Astrocyte (in vitro differentiated cells and primary cell): ENCODE data around the gene PTPRM. TPM values are rescaled to one million over a fixed set of nuclear protein-coding genes. Genes with fewer than 3 reads are reported as not detected.

Experiments used
- DNase-seq: peaks from one replicate; pipeline ENCODE4 v3.0.0-alpha.2; 2010; ENCODE audit warnings: low read depth
- FAIRE-seq: peaks from 2 replicates; lab custom pipeline; 2011; peaks lifted over from hg19 to GRCh38; lab: Jason Lieb, UNC
- H2AFZ ChIP-seq: 2 replicates; pipeline ENCODE4 v1.6.0; 2012; ENCODE audit warnings: low read depth, low read length, inconsistent platforms
- H3K27ac ChIP-seq: 2 replicates; pipeline ENCODE4 v1.5.1; 2011; ENCODE audit warnings: low read depth, low read length, inconsistent platforms
- H3K27me3 ChIP-seq: 2 replicates; pipeline ENCODE4 v1.6.0; 2011; ENCODE audit warnings: low read length, inconsistent platforms; ENCODE audit not compliant: insufficient read depth
- H3K36me3 ChIP-seq: 2 replicates; pipeline ENCODE4 v1.5.1; 2011; ENCODE audit warnings: low read length, inconsistent platforms; ENCODE audit not compliant: insufficient read depth
- H3K4me1 ChIP-seq: 2 replicates; pipeline ENCODE4 v1.5.1; 2011; ENCODE audit warnings: low read length, inconsistent platforms; ENCODE audit not compliant: insufficient read depth
- H3K4me2 ChIP-seq: 2 replicates; pipeline ENCODE4 v1.6.0; 2012; ENCODE audit warnings: low read length, inconsistent platforms
- H3K4me3 ChIP-seq: 2 replicates; pipeline ENCODE4 v1.5.1; 2011; ENCODE audit warnings: low read depth, mild to moderate bottlenecking, low read length, inconsistent platforms; ENCODE audit not compliant: insufficient read depth
- H3K79me2 ChIP-seq: 2 replicates; pipeline ENCODE4 v1.6.0; 2012; ENCODE audit warnings: mild to moderate bottlenecking, low read length, inconsistent platforms; ENCODE audit not compliant: insufficient read depth
- H3K9ac ChIP-seq: 2 replicates; pipeline ENCODE4 v1.6.0; 2012; ENCODE audit warnings: mild to moderate bottlenecking, low read length, inconsistent platforms
- H3K9me3 ChIP-seq: 2 replicates; pipeline ENCODE4 v1.5.1; 2012; ENCODE audit warnings: low read depth, mild to moderate bottlenecking, low read length, inconsistent platforms; ENCODE audit not compliant: insufficient read depth
- H4K20me1 ChIP-seq: 2 replicates; pipeline ENCODE4 v1.6.0; 2012; ENCODE audit warnings: low read length, inconsistent platforms; ENCODE audit not compliant: insufficient read depth
- H3K27ac Mint-ChIP-seq: one replicate; pipeline ENCODE4 v1.8.0; 2021; ENCODE audit warnings: mild to moderate bottlenecking, mixed read lengths; ENCODE audit not compliant: unreplicated experiment
- H3K27me3 Mint-ChIP-seq: one replicate; pipeline ENCODE4 v1.8.0; 2021; ENCODE audit warnings: low read depth, mixed read lengths; ENCODE audit not compliant: unreplicated experiment
- H3K36me3 Mint-ChIP-seq: one replicate; pipeline ENCODE4 v1.8.0; 2021; ENCODE audit warnings: low read depth, mixed read lengths; ENCODE audit not compliant: unreplicated experiment
- H3K4me1 Mint-ChIP-seq: one replicate; pipeline ENCODE4 v1.8.0; 2021; ENCODE audit warnings: low read depth, mixed read lengths; ENCODE audit not compliant: unreplicated experiment
- H3K4me3 Mint-ChIP-seq: one replicate; pipeline ENCODE4 v1.8.0; 2021; ENCODE audit warnings: mild to moderate bottlenecking, moderate library complexity, mixed read lengths; ENCODE audit not compliant: unreplicated experiment
- H3K9me3 Mint-ChIP-seq: one replicate; pipeline ENCODE4 v1.8.0; 2021; ENCODE audit warnings: mild to moderate bottlenecking, mixed read lengths; ENCODE audit not compliant: unreplicated experiment
- CTCF ChIP-seq: IDR thresholded peaks from 2 replicates; pipeline ENCODE4 v1.5.1; 2011; ENCODE audit warnings: low read depth, mild to moderate bottlenecking, inconsistent platforms, low read length, moderate library complexity; ENCODE audit not compliant: insufficient read depth
- EZH2 ChIP-seq: IDR thresholded peaks from 2 replicates; pipeline ENCODE4 v1.6.1; 2012; ENCODE audit warnings: mild to moderate bottlenecking, low read length, inconsistent platforms; ENCODE audit not compliant: insufficient read depth
- total RNA-seq: library from RNA; stranded (reverse); gene quantifications from 2 replicates; pipeline ENCODE4 v1.2.1, GENCODE V29; 2021

Gene PTPRM
- total RNA-seq, 1 donor from 2014 or later: 59.6 TPM

DNA sequence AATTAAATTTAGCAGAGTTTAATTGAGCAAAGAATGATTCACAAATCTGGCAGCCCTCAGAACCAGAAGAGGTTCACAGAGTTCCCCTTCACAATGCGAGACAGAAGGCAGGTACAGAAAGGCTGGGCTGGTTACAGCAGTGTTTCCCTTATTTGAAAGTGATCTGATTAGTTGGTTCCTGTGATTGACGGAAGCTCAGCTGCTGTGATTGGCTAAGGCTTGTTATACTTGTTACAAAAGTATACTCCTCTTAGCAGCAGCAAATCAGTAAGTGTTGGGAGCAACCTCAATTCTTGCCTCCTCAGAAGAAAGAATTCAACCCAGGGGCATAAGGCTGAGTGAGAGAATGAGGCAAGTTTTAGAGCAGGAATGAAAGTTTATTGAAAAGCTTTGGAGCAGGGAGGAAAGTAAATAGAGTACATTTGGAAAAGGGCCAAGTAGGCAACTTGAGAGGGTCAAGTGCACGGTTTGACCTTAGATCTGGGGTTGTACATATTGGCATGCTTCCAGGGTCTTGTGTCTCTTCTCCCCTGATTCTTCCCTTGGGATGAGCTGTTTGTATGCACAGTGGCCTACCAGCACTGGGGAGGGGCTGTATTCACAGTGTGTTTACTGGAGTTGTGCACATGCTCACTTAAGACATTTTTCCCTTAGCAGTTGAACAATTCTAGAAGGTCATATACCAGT, 610.4 kb downstream of the PTPRM start:
- H4K20me1 ChIP-seq: no peaks in the 10 kb centered on the region
- no peak overlapping the region for H3K9ac ChIP-seq
- no peak overlapping the region for H2AFZ ChIP-seq
- H3K36me3 ChIP-seq: no peaks in the 10 kb centered on the region
- H3K4me2 ChIP-seq: no peak overlapping the region
- H3K4me1 Mint-ChIP-seq: peaks cover 14% of the 10 kb centered on the region
- H3K4me1 ChIP-seq: no peaks in the 10 kb centered on the region
- no peak overlapping the region for H3K4me3 ChIP-seq
- H3K79me2 ChIP-seq: no peaks in the 10 kb centered on the region
- H3K27ac ChIP-seq: no peak overlapping the region
- no peak overlapping the region for H3K4me3 Mint-ChIP-seq
- H3K9me3 Mint-ChIP-seq: no peaks in the 10 kb centered on the region
- TF ChIP-seq EZH2 (no peak), CTCF (no peak)
- H3K27me3 Mint-ChIP-seq: no peaks in the 10 kb centered on the region
- no peaks in the 10 kb centered on the region for H3K27me3 ChIP-seq
- FAIRE-seq: no peak
- no peak overlapping the region for H3K27ac Mint-ChIP-seq
- peaks cover 6% of the 10 kb centered on the region for H3K36me3 Mint-ChIP-seq
- no peaks in the 10 kb centered on the region for H3K9me3 ChIP-seq
- DNase-seq: peak; percentile 74

- Mint-ChIP-seq H3K36me3 (no peaks in the 10 kb centered on the region), H3K27me3 (no peaks in the 10 kb centered on the region), H3K4me3 (no peak overlapping the region), H3K27ac (no peak overlapping the region), H3K4me1 (peaks cover 8% of the 10 kb centered on the region), H3K9me3 (no peaks in the 10 kb centered on the region)
- H3K9ac ChIP-seq: no peak overlapping the region
- TF ChIP-seq EZH2 (no peak), CTCF (no peak)
- no peaks in the 10 kb centered on the region for H3K36me3 ChIP-seq
- H3K27ac ChIP-seq: no peak overlapping the region
- FAIRE-seq (no peak), DNase-seq (no peak)
- no peak overlapping the region for H3K4me3 ChIP-seq
- H3K4me2 ChIP-seq: no peak overlapping the region
- no peaks in the 10 kb centered on the region for H3K27me3 ChIP-seq
- no peaks in the 10 kb centered on the region for H3K9me3 ChIP-seq
- no peaks in the 10 kb centered on the region for H3K4me1 ChIP-seq
- H4K20me1 ChIP-seq: no peaks in the 10 kb centered on the region
- no peaks in the 10 kb centered on the region for H3K79me2 ChIP-seq
- H2AFZ ChIP-seq: no peak overlapping the region
These were observed 619.3 kb downstream of the PTPRM start for GRCh38 chr18:8186413-8186812.

- H3K27me3 Mint-ChIP-seq: no peaks in the 10 kb centered on the region
- TF ChIP-seq CTCF (no peak), EZH2 (no peak)
- H3K27ac Mint-ChIP-seq: no peak overlapping the region
- H3K4me1 ChIP-seq: no peaks in the 10 kb centered on the region
- no peaks in the 10 kb centered on the region for H3K9me3 Mint-ChIP-seq
- H3K4me2 ChIP-seq: no peak overlapping the region
- FAIRE-seq (no peak), DNase-seq (peak; percentile 77)
- H2AFZ ChIP-seq: no peak overlapping the region
- no peak overlapping the region for H3K9ac ChIP-seq
- no peaks in the 10 kb centered on the region for H3K36me3 Mint-ChIP-seq
- peaks cover 8% of the 10 kb centered on the region for H3K4me1 Mint-ChIP-seq
- no peaks in the 10 kb centered on the region for H4K20me1 ChIP-seq
- H3K79me2 ChIP-seq: no peaks in the 10 kb centered on the region
- no peaks in the 10 kb centered on the region for H3K27me3 ChIP-seq
- no peak overlapping the region for H3K4me3 Mint-ChIP-seq
- no peak overlapping the region for H3K27ac ChIP-seq
- H3K4me3 ChIP-seq: no peak overlapping the region
- no peaks in the 10 kb centered on the region for H3K9me3 ChIP-seq
- no peaks in the 10 kb centered on the region for H3K36me3 ChIP-seq
These were observed 621.1 kb downstream of the PTPRM start for GRCh38 chr18:8188184-8188583.
